Skeletal muscle tissue (tissue), 4 donors: Measurements from ENCODE around the gene NEK1. TPM values are rescaled to one million over a fixed set of nuclear protein-coding genes. Genes with fewer than 3 reads are reported as not detected.

ENCODE experiments used
- H3K27ac ChIP-seq: one replicate; pipeline ENCODE4 v1.7.0; 2013; ENCODE audit warnings: mild to moderate bottlenecking, low read depth, low read length, inconsistent platforms
- H3K27me3 ChIP-seq, 3 donors: one replicate each; pipeline ENCODE4 v1.7.0; 2013; ENCODE audit warnings: low read length in 3 of 3; ENCODE audit not compliant: control insufficient read depth in 3 of 3, insufficient read depth in 3 of 3
- H3K36me3 ChIP-seq, 3 donors: one replicate each; pipeline ENCODE4 v1.7.0; 2013; ENCODE audit warnings: low read length in 3 of 3; ENCODE audit not compliant: control insufficient read depth in 3 of 3, insufficient read depth in 3 of 3
- H3K4me1 ChIP-seq, 3 donors: one replicate each; pipeline ENCODE4 v1.7.0; 2013; ENCODE audit warnings: low read length in 3 of 3, mild to moderate bottlenecking in 3 of 3; ENCODE audit not compliant: control insufficient read depth in 3 of 3, insufficient read depth in 3 of 3
- H3K4me3 ChIP-seq, 3 donors: one replicate each; pipeline ENCODE4 v1.7.0; 2013; ENCODE audit warnings: low read length in 3 of 3
- H3K9ac ChIP-seq, 3 donors: one replicate each; pipeline ENCODE4 v1.7.0; 2013; ENCODE audit warnings: low read length in 3 of 3, mild to moderate bottlenecking in 3 of 3, moderate library complexity in 2 of 3, low read depth in 1 of 3
- H3K9me3 ChIP-seq, 3 donors: one replicate each; pipeline ENCODE4 v1.7.0; 2013; ENCODE audit warnings: low read length in 3 of 3; ENCODE audit not compliant: control insufficient read depth in 3 of 3
- total RNA-seq: library from RNA; depleted of rRNA; stranded (reverse); fragments of >200 nt; gene quantifications from one replicate; pipeline ENCODE4 v1.2.3, GENCODE V29; 2014
- donor health status: Osteomylitis.

Gene NEK1
- total RNA-seq, 1 donor from 2014 or later = 16.7 TPM

GRCh38 chr4:169412046-169412445 lies 200.3 kb downstream of the NEK1 start:
- H3K27ac ChIP-seq = no peak overlapping the region
- no peak overlapping the region for H3K4me3 ChIP-seq
- no peaks in the 10 kb centered on the region for H3K9me3 ChIP-seq
- no peak overlapping the region for H3K9ac ChIP-seq
- no peaks in the 10 kb centered on the region for H3K27me3 ChIP-seq
- no peaks in the 10 kb centered on the region for H3K36me3 ChIP-seq
- peaks cover 0 to 4% (median 0%) of the 10 kb centered on the region in 3 donors for H3K4me1 ChIP-seq

GRCh38 chr4:169410839-169411770 lies 201.3 kb downstream of the NEK1 start:
- Histone ChIP-seq H3K27ac (no peak overlapping the region), H3K27me3 (no peaks in the 10 kb centered on the region), H3K9me3 (no peaks in the 10 kb centered on the region), H3K4me1 (peaks cover 0 to 4% (median 0%) of the 10 kb centered on the region in 3 donors), H3K36me3 (no peaks in the 10 kb centered on the region), H3K4me3 (no peak overlapping the region), H3K9ac (no peak overlapping the region)

- no peaks in the 10 kb centered on the region for H3K27me3 ChIP-seq
These were observed 205.1 kb downstream of the NEK1 start for GRCh38 chr4:169407217-169407845.

GRCh38 chr4:169404960-169405359 lies 207.4 kb downstream of the NEK1 start:
- Histone ChIP-seq H3K9ac (no peak overlapping the region), H3K36me3 (no peaks in the 10 kb centered on the region), H3K27ac (no peak overlapping the region), H3K27me3 (no peaks in the 10 kb centered on the region), H3K4me3 (no peak overlapping the region), H3K9me3 (no peaks in the 10 kb centered on the region), H3K4me1 (no peaks in the 10 kb centered on the region)

More at GRCh38 chr4:169407217-169407845, 205.1 kb downstream of the NEK1 start:
- H3K27ac ChIP-seq = no peak overlapping the region
- H3K9ac ChIP-seq = no peak overlapping the region
- no peaks in the 10 kb centered on the region for H3K9me3 ChIP-seq
- no peak overlapping the region for H3K4me3 ChIP-seq
- H3K36me3 ChIP-seq = no peaks in the 10 kb centered on the region
- H3K4me1 ChIP-seq = peaks cover 0 to 4% (median 0%) of the 10 kb centered on the region in 3 donors

- Histone ChIP-seq H3K4me1 (no peaks in the 10 kb centered on the region), H3K9me3 (no peaks in the 10 kb centered on the region), H3K27me3 (no peaks in the 10 kb centered on the region), H3K36me3 (no peaks in the 10 kb centered on the region), H3K4me3 (no peak overlapping the region), H3K27ac (no peak overlapping the region), H3K9ac (no peak overlapping the region)
These were observed 211.6 kb downstream of the NEK1 start for GRCh38 chr4:169400832-169401231.

- H3K27ac ChIP-seq = no peak overlapping the region
- H3K36me3 ChIP-seq = no peaks in the 10 kb centered on the region
- H3K4me3 ChIP-seq = no peak overlapping the region
- no peaks in the 10 kb centered on the region for H3K4me1 ChIP-seq
- no peaks in the 10 kb centered on the region for H3K27me3 ChIP-seq
- H3K9me3 ChIP-seq = no peaks in the 10 kb centered on the region
- no peak overlapping the region for H3K9ac ChIP-seq
These were observed 212.2 kb downstream of the NEK1 start for GRCh38 chr4:169399976-169400767.

- H3K4me3 ChIP-seq = no peak overlapping the region
- no peaks in the 10 kb centered on the region for H3K27me3 ChIP-seq
- H3K27ac ChIP-seq = no peak overlapping the region
- H3K4me1 ChIP-seq = no peaks in the 10 kb centered on the region
- H3K9me3 ChIP-seq = no peaks in the 10 kb centered on the region
- H3K9ac ChIP-seq = no peak overlapping the region
- no peaks in the 10 kb centered on the region for H3K36me3 ChIP-seq
These were observed 214.1 kb downstream of the NEK1 start for GRCh38 chr4:169398316-169398715.

- H3K4me3 ChIP-seq = no peak overlapping the region
- H3K27ac ChIP-seq = peak overlapping the region; percentile 10
- no peaks in the 10 kb centered on the region for H3K9me3 ChIP-seq
- no peak overlapping the region for H3K9ac ChIP-seq
- no peaks in the 10 kb centered on the region for H3K27me3 ChIP-seq
- H3K36me3 ChIP-seq = no peaks in the 10 kb centered on the region
- H3K4me1 ChIP-seq = no peaks in the 10 kb centered on the region
These were observed 214.6 kb downstream of the NEK1 start for GRCh38 chr4:169397762-169398161.

GRCh38 chr4:169385376-169385775 lies 227.0 kb downstream of the NEK1 start:
- Histone ChIP-seq H3K4me3 (no peak overlapping the region), H3K9ac (no peak overlapping the region), H3K9me3 (peaks cover 0 to 3% (median 0%) of the 10 kb centered on the region in 3 donors), H3K27ac (no peak overlapping the region), H3K36me3 (no peaks in the 10 kb centered on the region), H3K4me1 (no peaks in the 10 kb centered on the region), H3K27me3 (no peaks in the 10 kb centered on the region)
